NCI-H1092 treated with DMSO at 0.1 percent for 48 hours (cell line): ENCODE data around the gene SCN7A.
"Not testable (repeated sequence)": the region's sequence is repeated elsewhere in the genome, so short reads cannot be mapped to it uniquely, and the experiment has no call there.

Experiments used
- DNase-seq: peaks from one replicate; lab custom pipeline; 2025; lab: John Stamatoyannopoulos, UW

The SCN7A gene

GRCh38 chr2:166494140-166494624 is at the start of gene SCN7A:
Gene SCN7A (minus strand): TSS chr2:166494249. CDS start chr2:166477696, 16,553 bp downstream.
- peak; percentile 53 for DNase-seq

- peak; percentile 53 for DNase-seq
Measured at GRCh38 chr2:166539340-166540162, 45.5 kb upstream of the SCN7A start.

- no peak for DNase-seq
Measured at GRCh38 chr2:166536111-166536510, 42.1 kb upstream of the SCN7A start.

- no peak for DNase-seq
Measured at GRCh38 chr2:166521155-166521554, 27.1 kb upstream of the SCN7A start.

- no peak for DNase-seq
Measured at GRCh38 chr2:166520604-166521003, 26.6 kb upstream of the SCN7A start.

GRCh38 chr2:166519391-166519962 is 25.4 kb upstream of the SCN7A start:
- no peak for DNase-seq

- DNase-seq, result no peak
Measured at GRCh38 chr2:166518634-166519390, 24.8 kb upstream of the SCN7A start.

- DNase-seq, result no peak
Measured at GRCh38 chr2:166517533-166518061, 23.5 kb upstream of the SCN7A start.

- DNase-seq, result peak; percentile 50
Measured at GRCh38 chr2:166516712-166517303, 22.8 kb upstream of the SCN7A start.

GRCh38 chr2:166513952-166514351 is 19.9 kb upstream of the SCN7A start:
- no peak for DNase-seq

- DNase-seq, result no peak
Measured at GRCh38 chr2:166499281-166499680, 5.2 kb upstream of the SCN7A start.

GRCh38 chr2:166491461-166491860 is 2.6 kb downstream of the SCN7A start:
- no peak for DNase-seq

- DNase-seq, result no peak
Measured at GRCh38 chr2:166487171-166487570, 6.9 kb downstream of the SCN7A start.

- no peak for DNase-seq
Measured at GRCh38 chr2:166485558-166486178, 8.4 kb downstream of the SCN7A start.

- DNase-seq, result no peak
Measured at GRCh38 chr2:166472332-166472731, 21.7 kb downstream of the SCN7A start.

- DNase-seq, result no peak
Measured at GRCh38 chr2:166468124-166469024, 25.7 kb downstream of the SCN7A start.

GRCh38 chr2:166464187-166464586 is 29.9 kb downstream of the SCN7A start:
- DNase-seq, result no peak

GRCh38 chr2:166463640-166464039 is 30.4 kb downstream of the SCN7A start:
- DNase-seq, result no peak

GRCh38 chr2:166458674-166459073 is 35.4 kb downstream of the SCN7A start:
- no peak for DNase-seq

GRCh38 chr2:166455823-166456222 is 38.2 kb downstream of the SCN7A start:
- DNase-seq, result not testable (repeated sequence)
